Measurements from ENCODE around the gene ANKHD1. TPM values are rescaled to one million over a fixed set of nuclear protein-coding genes. Genes with fewer than 3 reads are reported as not detected.

The ANKHD1 gene
- total RNA-seq, 1 donor from 2014 or later, result 105 TPM

DNA sequence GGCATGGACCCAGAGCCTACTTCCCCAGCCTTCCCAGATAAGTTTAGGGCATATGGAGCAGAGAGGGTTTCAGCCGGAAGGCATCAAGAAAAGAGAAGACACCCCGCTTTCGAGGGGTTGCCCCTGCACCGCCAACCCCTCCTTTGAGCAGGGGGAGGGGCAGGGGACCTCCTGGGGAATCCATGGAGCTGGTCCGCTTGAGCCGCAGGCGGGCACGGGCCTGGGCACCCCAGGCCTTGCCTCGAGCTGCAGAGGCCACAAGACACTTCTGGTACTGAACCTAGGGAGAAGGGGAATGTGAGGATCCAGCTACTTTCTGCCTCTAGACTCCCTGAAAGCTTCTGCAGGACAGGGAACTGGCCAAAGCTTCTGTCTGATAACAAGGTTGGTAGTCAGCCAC lies 156.9 kb downstream of the ANKHD1 start:
- TF ChIP-seq, protein P1, sequence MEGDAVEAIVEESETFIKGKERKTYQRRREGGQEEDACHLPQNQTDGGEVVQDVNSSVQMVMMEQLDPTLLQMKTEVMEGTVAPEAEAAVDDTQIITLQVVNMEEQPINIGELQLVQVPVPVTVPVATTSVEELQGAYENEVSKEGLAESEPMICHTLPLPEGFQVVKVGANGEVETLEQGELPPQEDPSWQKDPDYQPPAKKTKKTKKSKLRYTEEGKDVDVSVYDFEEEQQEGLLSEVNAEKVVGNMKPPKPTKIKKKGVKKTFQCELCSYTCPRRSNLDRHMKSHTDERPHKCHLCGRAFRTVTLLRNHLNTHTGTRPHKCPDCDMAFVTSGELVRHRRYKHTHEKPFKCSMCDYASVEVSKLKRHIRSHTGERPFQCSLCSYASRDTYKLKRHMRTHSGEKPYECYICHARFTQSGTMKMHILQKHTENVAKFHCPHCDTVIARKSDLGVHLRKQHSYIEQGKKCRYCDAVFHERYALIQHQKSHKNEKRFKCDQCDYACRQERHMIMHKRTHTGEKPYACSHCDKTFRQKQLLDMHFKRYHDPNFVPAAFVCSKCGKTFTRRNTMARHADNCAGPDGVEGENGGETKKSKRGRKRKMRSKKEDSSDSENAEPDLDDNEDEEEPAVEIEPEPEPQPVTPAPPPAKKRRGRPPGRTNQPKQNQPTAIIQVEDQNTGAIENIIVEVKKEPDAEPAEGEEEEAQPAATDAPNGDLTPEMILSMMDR (IDR thresholded peaks at IDR 0.05; ENCODE audit: partially characterized antibody, unreplicated experiment), result no peak
- Mint-ChIP-seq H3K9me3 (ENCODE audit: unreplicated experiment) (peaks cover 13% of the 10 kb centered on the region), H3K27me3 (ENCODE audit: unreplicated experiment) (peaks cover 8% of the 10 kb centered on the region), H3K4me3 (ENCODE audit: unreplicated experiment) (no peak overlapping the region), H3K36me3 (ENCODE audit: unreplicated experiment) (no peaks in the 10 kb centered on the region), H3K4me1 (ENCODE audit: low read depth, unreplicated experiment) (peaks cover 19% of the 10 kb centered on the region), H3K27ac (ENCODE audit: unreplicated experiment) (no peak overlapping the region)
- DNase-seq, result no peak

DNA sequence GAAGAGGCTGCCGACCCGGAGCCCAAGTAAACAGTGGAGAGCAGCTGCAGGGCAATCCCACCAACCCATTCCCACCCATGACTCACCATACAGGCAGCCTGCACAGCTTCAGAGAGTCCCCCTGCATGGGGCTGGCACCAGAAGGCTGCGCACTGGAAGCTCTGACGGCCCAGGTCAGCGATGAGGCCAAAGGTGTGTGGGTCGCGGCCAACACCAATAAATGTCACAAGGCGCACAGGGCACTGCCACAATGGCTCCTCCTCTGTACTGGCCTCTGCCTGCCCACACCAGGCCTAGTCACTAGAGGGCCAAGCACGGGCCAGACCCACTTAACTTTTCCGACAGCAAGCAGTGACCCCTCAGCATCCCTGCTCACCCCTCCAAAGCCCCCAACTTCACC lies 158.6 kb downstream of the ANKHD1 start:
- TF ChIP-seq, protein P1 (IDR thresholded peaks at IDR 0.05; ENCODE audit: partially characterized antibody, unreplicated experiment), result no peak
- H3K27me3 Mint-ChIP-seq (ENCODE audit: unreplicated experiment), result peaks cover 19% of the 10 kb centered on the region
- no peak overlapping the region for H3K27ac Mint-ChIP-seq (ENCODE audit: unreplicated experiment)
- H3K36me3 Mint-ChIP-seq (ENCODE audit: unreplicated experiment), result no peaks in the 10 kb centered on the region
- no peak overlapping the region for H3K4me3 Mint-ChIP-seq (ENCODE audit: unreplicated experiment)
- peaks cover 19% of the 10 kb centered on the region for H3K4me1 Mint-ChIP-seq (ENCODE audit: low read depth, unreplicated experiment)
- DNase-seq, result no peak
- peaks cover 19% of the 10 kb centered on the region for H3K9me3 Mint-ChIP-seq (ENCODE audit: unreplicated experiment)

DNA sequence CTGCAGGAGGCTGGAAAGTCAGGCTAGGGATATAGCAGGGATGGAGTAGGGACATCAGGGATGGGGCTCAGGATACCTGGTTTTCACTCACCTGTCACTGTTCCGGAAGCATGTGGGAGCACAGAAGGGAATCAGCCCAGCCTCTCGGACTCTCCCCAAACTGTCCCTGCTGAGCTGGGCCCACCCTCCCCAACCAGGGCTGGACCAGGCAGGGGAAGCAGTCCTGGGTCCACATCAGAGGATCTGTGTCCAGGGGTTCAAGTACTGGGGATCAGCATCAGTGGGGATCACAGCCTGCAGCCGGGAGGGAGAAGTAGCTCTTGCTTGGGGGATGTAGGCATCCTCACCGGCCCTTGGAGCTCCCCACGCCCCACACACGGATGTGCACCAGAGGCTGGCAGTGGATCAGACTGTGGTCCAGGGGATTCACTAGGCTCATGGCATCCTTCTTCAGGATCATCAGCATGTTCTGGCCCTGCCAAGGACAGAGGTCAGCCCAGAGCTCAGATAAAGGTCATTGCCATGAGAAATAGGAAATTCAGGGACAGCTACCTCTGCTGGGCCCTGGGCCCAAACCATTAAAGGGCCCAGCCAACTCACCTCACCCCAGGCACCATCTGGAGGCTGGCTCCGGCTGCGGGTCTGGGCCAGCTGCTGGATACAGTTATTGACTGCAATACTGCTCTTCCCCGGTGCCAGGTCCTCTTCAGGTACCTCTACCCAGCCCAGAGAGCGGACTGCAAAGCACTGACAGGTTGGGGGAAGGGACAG lies 160.3 kb downstream of the ANKHD1 start:
- Mint-ChIP-seq H3K4me3 (ENCODE audit: unreplicated experiment) (no peak overlapping the region), H3K36me3 (ENCODE audit: unreplicated experiment) (no peaks in the 10 kb centered on the region), H3K27me3 (ENCODE audit: unreplicated experiment) (peaks cover 19% of the 10 kb centered on the region), H3K4me1 (ENCODE audit: low read depth, unreplicated experiment) (peaks cover 10% of the 10 kb centered on the region), H3K9me3 (ENCODE audit: unreplicated experiment) (peaks cover 19% of the 10 kb centered on the region), H3K27ac (ENCODE audit: unreplicated experiment) (no peak overlapping the region)
- no peak for DNase-seq
- TF ChIP-seq, protein P1 (IDR thresholded peaks at IDR 0.05; ENCODE audit: partially characterized antibody, unreplicated experiment), result no peak

DNA sequence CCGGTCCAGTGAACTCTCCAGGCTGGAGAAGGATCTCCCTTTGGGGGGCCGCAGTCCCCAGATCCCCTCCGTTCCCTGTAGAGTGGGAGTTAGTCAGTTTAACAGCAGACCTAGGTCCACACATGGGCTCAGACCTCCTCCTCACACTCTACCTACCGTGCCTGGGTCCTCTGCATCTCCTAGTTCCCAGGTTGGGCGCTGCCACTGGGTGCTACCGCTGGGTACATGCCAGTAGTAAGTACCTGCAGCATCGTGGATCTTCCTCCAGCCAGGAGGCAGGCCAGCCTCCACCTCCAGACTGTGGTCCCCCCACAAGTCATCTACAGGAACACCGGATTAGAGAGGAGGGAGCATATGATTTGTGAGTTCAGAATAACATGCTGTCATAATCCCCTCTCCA lies 162.0 kb downstream of the ANKHD1 start:
- Mint-ChIP-seq H3K4me3 (ENCODE audit: unreplicated experiment) (peak overlapping the region; percentile 95), H3K27me3 (ENCODE audit: unreplicated experiment) (peaks cover 20% of the 10 kb centered on the region), H3K4me1 (ENCODE audit: low read depth, unreplicated experiment) (peaks cover 5% of the 10 kb centered on the region), H3K36me3 (ENCODE audit: unreplicated experiment) (no peaks in the 10 kb centered on the region), H3K27ac (ENCODE audit: unreplicated experiment) (peak overlapping the region; percentile 93), H3K9me3 (ENCODE audit: unreplicated experiment) (peaks cover 17% of the 10 kb centered on the region)
- DNase-seq, result no peak
- TF ChIP-seq, protein P1 (IDR thresholded peaks at IDR 0.05; ENCODE audit: partially characterized antibody, unreplicated experiment), result no peak
